Sigmoid colon (tissue), 4 donors: Measurements from ENCODE around the gene DIPK1B.

Experiments used
- POLR2A ChIP-seq, 2 donors: fragments of 450-650 bp; IDR thresholded peaks; one replicate each; pipeline ENCODE4 v1.6.1; 2016; ENCODE audit warnings: antibody characterized with exemption in 2 of 2, mild to moderate bottlenecking in 2 of 2, moderate library complexity in 2 of 2
- POLR2AphosphoS5 ChIP-seq, 4 donors: sonication (generic); formaldehyde crosslinking; IDR thresholded peaks; one replicate each; pipeline ENCODE4 v1.6.1; 2017; ENCODE audit warnings: antibody characterized with exemption in 4 of 4
- TF ChIP-seq, protein P1 (sequence below), 4 experiments: fragments of 450-650 bp in 3 of 4; fragments of 200-600 bp in 1 of 4; IDR thresholded peaks; one replicate each; pipeline ENCODE4 v1.5.1; 2016 to 2019; ENCODE audit warnings: antibody characterized with exemption in 4 of 4, mild to moderate bottlenecking in 3 of 4, moderate library complexity in 2 of 4

DNA sequence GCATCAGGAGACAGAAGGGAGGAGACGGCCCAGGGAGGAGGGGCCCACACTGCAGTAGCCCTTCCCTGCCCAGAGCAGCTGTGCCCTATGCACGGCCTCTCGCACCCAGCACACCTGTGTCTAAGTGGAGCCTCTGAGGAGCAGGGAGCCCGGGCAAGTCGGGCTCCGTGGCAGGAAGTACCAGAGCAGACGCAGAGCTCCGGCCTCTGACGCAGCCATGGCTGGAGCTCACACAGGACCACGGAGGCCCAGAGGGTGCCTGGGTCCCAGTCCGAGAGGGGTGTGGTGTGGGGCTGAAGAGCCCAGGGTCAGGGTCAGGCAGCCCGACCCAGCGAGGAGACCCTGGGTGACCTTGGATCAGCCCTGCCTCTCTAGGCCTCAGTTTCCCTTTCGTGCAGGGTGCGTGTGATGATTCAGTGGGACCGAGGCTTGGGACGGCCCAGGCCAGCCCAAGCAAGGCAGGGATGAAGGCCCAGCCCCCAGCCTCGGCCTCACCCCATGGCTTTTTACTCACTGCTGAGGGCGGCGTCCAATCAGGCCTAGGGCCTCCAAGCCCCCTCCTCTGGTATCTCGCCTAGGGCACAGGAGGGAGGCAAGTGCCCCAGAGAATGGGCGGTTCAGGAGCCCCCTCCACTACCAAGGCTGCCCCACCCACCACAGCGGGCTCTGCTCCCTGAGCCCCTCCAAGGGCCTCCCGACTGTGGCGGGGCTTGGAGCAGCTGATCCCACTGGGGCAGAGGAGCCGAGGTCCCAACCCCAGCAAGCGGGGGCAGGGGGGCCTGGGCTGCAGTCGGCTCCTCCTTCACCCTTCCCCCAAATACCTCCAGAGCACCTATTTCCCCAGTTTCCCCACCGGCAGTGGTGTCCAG, 20.8 kb upstream of the DIPK1B start:
- TF ChIP-seq, protein P1, sequence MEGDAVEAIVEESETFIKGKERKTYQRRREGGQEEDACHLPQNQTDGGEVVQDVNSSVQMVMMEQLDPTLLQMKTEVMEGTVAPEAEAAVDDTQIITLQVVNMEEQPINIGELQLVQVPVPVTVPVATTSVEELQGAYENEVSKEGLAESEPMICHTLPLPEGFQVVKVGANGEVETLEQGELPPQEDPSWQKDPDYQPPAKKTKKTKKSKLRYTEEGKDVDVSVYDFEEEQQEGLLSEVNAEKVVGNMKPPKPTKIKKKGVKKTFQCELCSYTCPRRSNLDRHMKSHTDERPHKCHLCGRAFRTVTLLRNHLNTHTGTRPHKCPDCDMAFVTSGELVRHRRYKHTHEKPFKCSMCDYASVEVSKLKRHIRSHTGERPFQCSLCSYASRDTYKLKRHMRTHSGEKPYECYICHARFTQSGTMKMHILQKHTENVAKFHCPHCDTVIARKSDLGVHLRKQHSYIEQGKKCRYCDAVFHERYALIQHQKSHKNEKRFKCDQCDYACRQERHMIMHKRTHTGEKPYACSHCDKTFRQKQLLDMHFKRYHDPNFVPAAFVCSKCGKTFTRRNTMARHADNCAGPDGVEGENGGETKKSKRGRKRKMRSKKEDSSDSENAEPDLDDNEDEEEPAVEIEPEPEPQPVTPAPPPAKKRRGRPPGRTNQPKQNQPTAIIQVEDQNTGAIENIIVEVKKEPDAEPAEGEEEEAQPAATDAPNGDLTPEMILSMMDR (IDR thresholded peaks at IDR 0.05) = no peak
- no peak for TF ChIP-seq POLR2AphosphoS5 (IDR thresholded peaks at IDR 0.05)
- TF ChIP-seq POLR2A (IDR thresholded peaks at IDR 0.05) = no peak
